IMR-90 (cell line): ENCODE data around the gene VWA7. TPM values are rescaled to one million over a fixed set of nuclear protein-coding genes. Genes with fewer than 3 reads are reported as not detected.

ENCODE experiments used
- ATAC-seq: fragments of 200-7000 bp; cut with Tn5 transposase; 2 replicates; pipeline ENCODE4 v1.9.1; 2020; ENCODE audit warnings: low read depth, mild to moderate bottlenecking, moderate library complexity
- BruUV-seq: library from RNA; stranded (reverse); fragments of 400-500 nt; replicated peaks from 2 replicates; lab custom pipeline; 2021; lab: Mats Ljungman, UMichigan
- CTCF ChIA-PET: fragments of 300-600 bp; formaldehyde crosslinking; extraction: SDS; loops from one replicate; lab custom pipeline; 2021; ENCODE audit warnings: antibody characterized with exemption; lab: Yijun Ruan, JAX
- POLR2A ChIA-PET: fragments of 300-600 bp; sonication (Branson Sonifier 250); formaldehyde crosslinking; loops from one replicate; lab custom pipeline; 2022; ENCODE audit warnings: antibody characterized with exemption; ENCODE audit not compliant: unreplicated experiment; lab: Charles Lee
- DNase-seq: peaks from one replicate; pipeline ENCODE4 v3.0.0; 2013
- H2AFZ ChIP-seq: replicated peaks from 2 replicates; pipeline ENCODE3; 2013; ENCODE audit warnings: low read length, mild to moderate bottlenecking; ENCODE audit not compliant: poor library complexity
- H2AK5ac ChIP-seq: 2 replicates; pipeline ENCODE4 v1.6.1; 2013; ENCODE audit warnings: low read depth, low read length, inconsistent platforms
- H2AK9ac ChIP-seq: replicated peaks from 2 replicates; pipeline ENCODE3; 2013; ENCODE audit warnings: mild to moderate bottlenecking, low read depth, low read length, moderate library complexity; ENCODE audit not compliant: poor library complexity
- H2BK120ac ChIP-seq: 2 replicates; pipeline ENCODE4 v1.6.1; 2013; ENCODE audit warnings: low read depth, low read length, inconsistent platforms
- H2BK15ac ChIP-seq: 3 replicates; pipeline ENCODE4 v1.6.1; 2013; ENCODE audit warnings: low read depth, low read length, inconsistent platforms
- H2BK20ac ChIP-seq: 2 replicates; pipeline ENCODE4 v1.6.1; 2013; ENCODE audit warnings: low read depth, mild to moderate bottlenecking, inconsistent platforms, low read length, moderate library complexity
- H2BK5ac ChIP-seq: 2 replicates; pipeline ENCODE4 v1.6.1; 2013; ENCODE audit warnings: mild to moderate bottlenecking, low read depth, low read length, inconsistent platforms; ENCODE audit not compliant: poor library complexity, severe bottlenecking
- H3K14ac ChIP-seq: replicated peaks from 2 replicates; pipeline ENCODE4 v1.6.1; 2013; ENCODE audit warnings: low read depth, low read length, inconsistent platforms
- H3K18ac ChIP-seq: 2 replicates; pipeline ENCODE4 v1.6.1; 2013; ENCODE audit warnings: low read depth, low read length, control low read depth
- H3K23ac ChIP-seq: 2 replicates; pipeline ENCODE4 v1.6.1; 2013; ENCODE audit warnings: low read depth, low read length, inconsistent platforms
- H3K27ac ChIP-seq: 2 replicates; pipeline ENCODE4 v1.5.1; 2013; ENCODE audit warnings: mild to moderate bottlenecking, control low read depth, low read length; ENCODE audit not compliant: insufficient read depth
- H3K27me3 ChIP-seq: 2 replicates; pipeline ENCODE4 v1.6.1; 2013; ENCODE audit warnings: low read length; ENCODE audit not compliant: control insufficient read depth, insufficient read depth
- H3K36me3 ChIP-seq: 2 replicates; pipeline ENCODE4 v1.6.1; 2013; ENCODE audit warnings: low read length, mixed read lengths; ENCODE audit not compliant: control insufficient read depth, insufficient read depth
- H3K4ac ChIP-seq: 2 replicates; pipeline ENCODE4 v1.6.1; 2013; ENCODE audit warnings: low read depth, low read length, inconsistent platforms
- H3K4me1 ChIP-seq: 2 replicates; pipeline ENCODE4 v1.6.1; 2013; ENCODE audit warnings: low read length, mixed read lengths; ENCODE audit not compliant: control insufficient read depth, insufficient read depth
- H3K4me2 ChIP-seq: 2 replicates; pipeline ENCODE4 v1.6.1; 2013; ENCODE audit warnings: low read depth, mild to moderate bottlenecking, control low read depth, low read length, moderate library complexity
- H3K4me3 ChIP-seq: 2 replicates; pipeline ENCODE4 v1.5.1; 2013; ENCODE audit warnings: low read depth, mild to moderate bottlenecking, control low read depth, low read length, moderate library complexity; ENCODE audit not compliant: insufficient read depth
- H3K56ac ChIP-seq: 2 replicates; pipeline ENCODE4 v1.6.1; 2013; ENCODE audit warnings: low read length, inconsistent platforms; ENCODE audit not compliant: insufficient read depth; ENCODE audit errors: extremely low read depth
- H3K79me1 ChIP-seq, 2 experiments: 2 replicates each; pipeline ENCODE4 v1.6.1; 2013; ENCODE audit warnings: low read length in 2 of 2, inconsistent platforms in 1 of 2, low read depth in 1 of 2
- H3K9ac ChIP-seq: 2 replicates; pipeline ENCODE4 v1.6.1; 2013; ENCODE audit warnings: low read depth, low read length, control low read depth
- H3K9me1 ChIP-seq: 2 replicates; pipeline ENCODE4 v1.6.1; 2013; ENCODE audit warnings: low read length, inconsistent platforms; ENCODE audit not compliant: insufficient read depth
- H3K9me3 ChIP-seq: 2 replicates; pipeline ENCODE4 v1.6.1; 2013; ENCODE audit warnings: low read length; ENCODE audit not compliant: control insufficient read depth, insufficient read depth
- H4K20me1 ChIP-seq: 2 replicates; pipeline ENCODE4 v1.6.1; 2013; ENCODE audit warnings: low read length, inconsistent platforms; ENCODE audit not compliant: insufficient read depth
- H4K5ac ChIP-seq: 2 replicates; pipeline ENCODE4 v1.6.1; 2013; ENCODE audit warnings: mild to moderate bottlenecking, low read depth, low read length, control low read depth
- H4K8ac ChIP-seq, 2 experiments: 2 replicates each; pipeline ENCODE4 v1.6.1; 2013; ENCODE audit warnings: low read depth in 2 of 2, low read length in 2 of 2, control low read depth in 1 of 2, inconsistent platforms in 1 of 2
- H4K91ac ChIP-seq: 2 replicates; pipeline ENCODE4 v1.6.1; 2013; ENCODE audit warnings: low read depth, low read length, inconsistent platforms; ENCODE audit not compliant: insufficient read depth
- CTCF ChIP-seq: conservative IDR thresholded peaks from 2 replicates; pipeline ENCODE4 v1.5.1; 2012; ENCODE audit warnings: mild to moderate bottlenecking, low read depth, low read length, improper control_type of control experiment
- FOS ChIP-seq: fragments of 150-350 bp; IDR thresholded peaks from 2 replicates; pipeline ENCODE4 v1.6.1; 2016; ENCODE audit warnings: low read depth, low read length
- MAFK ChIP-seq: IDR thresholded peaks from 2 replicates; pipeline ENCODE4 v1.6.1; 2012; ENCODE audit warnings: low read depth, low read length, improper control_type of control experiment
- NFE2L2 ChIP-seq: fragments of 150-350 bp; IDR thresholded peaks from 2 replicates; pipeline ENCODE4 v1.6.1; 2016; ENCODE audit warnings: low read depth, mild to moderate bottlenecking, low read length
- RCOR1 ChIP-seq: IDR thresholded peaks from 2 replicates; pipeline ENCODE4 v1.6.1; 2012; ENCODE audit warnings: mild to moderate bottlenecking, low read length, improper control_type of control experiment; ENCODE audit not compliant: insufficient replicate concordance
- RFX5 ChIP-seq: IDR thresholded peaks from 2 replicates; pipeline ENCODE4 v1.8.0; 2012; ENCODE audit warnings: low read depth, mild to moderate bottlenecking, low read length, moderate library complexity
- SMC3 ChIP-seq: fragments of 150-350 bp; IDR thresholded peaks from 2 replicates; pipeline ENCODE4 v1.6.1; 2016; ENCODE audit warnings: low read depth, mild to moderate bottlenecking, antibody characterized with exemption, low read length, moderate library complexity
- WGBS, 2 experiments: methylation state at CpG; one replicate each; pipeline versions ENCODE4 v1.1.5 to v1.1.7; 2013; ENCODE audit warnings: missing lambda C conversion rate in 2 of 2; ENCODE audit not compliant: insufficient read length in 1 of 2; ENCODE audit errors: extremely low coverage in 2 of 2; 5-methylcytosine and 5-hydroxymethylcytosine counted together
- dilution Hi-C: fragments of 300-500 bp; cut with HindIII; formaldehyde crosslinking; loops from one replicate; pipeline ENCODE4 v1.14.3; 2018; ENCODE audit warnings: low sequenced_read_pairs; ENCODE audit not compliant: unreplicated experiment
- in situ Hi-C: fragments of 300-500 bp; cut with MboI; formaldehyde crosslinking; loops from 3 replicates; pipeline ENCODE4 v1.14.3; 2019; ENCODE audit warnings: low sequenced_read_pairs, inconsistent platforms, mixed read lengths
- intact Hi-C: fragments of 100-400 bp; cut with micrococcal nuclease; formaldehyde crosslinking; loops from 2 replicates; pipeline ENCODE4 v1.10.0; 2022
- polyA plus RNA-seq, 3 experiments: library from polyadenylated mRNA; depleted of rRNA; stranded (reverse); fragments of >200 nt; gene quantifications; 2 replicates each; pipeline ENCODE4 v1.2.3, GENCODE V29; 2012; ENCODE audit warnings: low replicate concordance in 1 of 3
- total RNA-seq: library from RNA; depleted of rRNA; stranded (reverse); fragments of >200 nt; gene quantifications from 2 replicates; pipeline ENCODE4 v1.2.3, GENCODE V29; 2012

VWA7 gene
- total and polyA plus RNA-seq, 2 of the 4 experiments (the other 2 are of a cell fraction) = under 0.01 to 1.4 TPM

- no peaks in the 10 kb centered on the region for H3K27me3 ChIP-seq
- H4K20me1 ChIP-seq = no peaks in the 10 kb centered on the region
- intact Hi-C loops (no loop called here), in situ Hi-C loops (no loop called here), dilution Hi-C loops (no loop called here)
- no peak overlapping the region for H2BK15ac ChIP-seq
- H3K36me3 ChIP-seq = peaks cover 3% of the 10 kb centered on the region
- peak overlapping the region; percentile 72 for H3K9ac ChIP-seq
- H3K23ac ChIP-seq = peak overlapping the region; percentile 87; the same call in 1 of the 2 replicates
- H3K27ac ChIP-seq = peak overlapping the region; percentile 68; the same call in 1 of the 2 replicates
- H2AK5ac ChIP-seq = peak overlapping the region; percentile 91
- peak overlapping the region; percentile 85 for H4K91ac ChIP-seq
- peak overlapping the region; percentile 89 for H3K4ac ChIP-seq
- H3K4me3 ChIP-seq = peak overlapping the region; percentile 73
- H3K9me1 ChIP-seq = peaks cover 13% of the 10 kb centered on the region
- peak overlapping the region; percentile 73 to 74; a peak in 3 of 4 replicates for H4K8ac ChIP-seq
- peak overlapping the region; percentile 90 for H2AK9ac ChIP-seq
- ChIA-PET POLR2A (no interaction called here), CTCF (interaction anchor here (0.9 kb wide), 1 partner anchor 89 kb away, joined by 3 read pairs; no protein-coding TSS in a partner anchor)
- ATAC-seq = no peak; the same call in 1 of the 2 replicates
- H4K5ac ChIP-seq = no peak overlapping the region
- H3K56ac ChIP-seq = peak overlapping the region; percentile 93
- TF ChIP-seq SMC3 (no peak), MAFK (no peak), FOS (no peak), RFX5 (no peak), NFE2L2 (no peak), RCOR1 (no peak), CTCF (no peak)
- H3K4me2 ChIP-seq = peak overlapping the region; percentile 82
- H2AFZ ChIP-seq = peak overlapping the region; percentile 96
- H3K14ac ChIP-seq = peak overlapping the region; percentile 95
- no peaks in the 10 kb centered on the region for H3K9me3 ChIP-seq
- peaks cover 13 to 50% of the 10 kb centered on the region in 2 experiments; a peak in 3 of 4 replicates for H3K79me1 ChIP-seq
- no peak overlapping the region for H2BK120ac ChIP-seq
- peak overlapping the region; percentile 51 for H2BK5ac ChIP-seq
- BruUV-seq = no TSS peak
- 30% methylated on average over 15 of the region's 29 CpGs; no CpG with 5 or more reads in 1 of the 2 experiments for WGBS, 2 experiments
- DNase-seq = no peak
- no peak overlapping the region for H3K18ac ChIP-seq
- H3K4me1 ChIP-seq = peaks cover 13% of the 10 kb centered on the region
- no peak overlapping the region for H2BK20ac ChIP-seq
Observed at GRCh38 chr6:31740397-31741223, 36.5 kb downstream of the VWA7 start.
